ENCODE results near the gene DRGX. TPM values are rescaled to one million over a fixed set of nuclear protein-coding genes. Genes with fewer than 3 reads are reported as not detected.

DRGX gene
- total RNA-seq, 1 donor, result not detected

DNA sequence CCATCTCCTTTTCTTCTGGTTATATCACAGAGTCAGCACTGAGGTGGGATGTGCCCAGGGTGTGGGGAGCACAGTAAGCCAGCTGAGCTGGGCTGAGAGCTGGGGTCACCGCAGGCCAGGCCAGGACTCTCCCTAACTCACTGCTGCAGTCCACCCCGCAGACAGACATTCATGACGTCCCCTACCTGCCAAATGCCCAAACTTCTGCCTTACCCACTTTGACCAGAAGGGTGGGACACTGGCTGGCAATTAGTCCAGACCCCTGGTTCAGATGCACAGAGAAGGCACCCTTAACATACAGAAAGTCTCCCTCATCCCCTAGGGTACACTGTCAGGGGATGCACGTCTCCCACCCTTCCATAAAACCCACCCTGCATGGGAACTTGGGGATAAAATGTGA lies 2.1 kb downstream of the DRGX start:
- TF ChIP-seq, protein P1, sequence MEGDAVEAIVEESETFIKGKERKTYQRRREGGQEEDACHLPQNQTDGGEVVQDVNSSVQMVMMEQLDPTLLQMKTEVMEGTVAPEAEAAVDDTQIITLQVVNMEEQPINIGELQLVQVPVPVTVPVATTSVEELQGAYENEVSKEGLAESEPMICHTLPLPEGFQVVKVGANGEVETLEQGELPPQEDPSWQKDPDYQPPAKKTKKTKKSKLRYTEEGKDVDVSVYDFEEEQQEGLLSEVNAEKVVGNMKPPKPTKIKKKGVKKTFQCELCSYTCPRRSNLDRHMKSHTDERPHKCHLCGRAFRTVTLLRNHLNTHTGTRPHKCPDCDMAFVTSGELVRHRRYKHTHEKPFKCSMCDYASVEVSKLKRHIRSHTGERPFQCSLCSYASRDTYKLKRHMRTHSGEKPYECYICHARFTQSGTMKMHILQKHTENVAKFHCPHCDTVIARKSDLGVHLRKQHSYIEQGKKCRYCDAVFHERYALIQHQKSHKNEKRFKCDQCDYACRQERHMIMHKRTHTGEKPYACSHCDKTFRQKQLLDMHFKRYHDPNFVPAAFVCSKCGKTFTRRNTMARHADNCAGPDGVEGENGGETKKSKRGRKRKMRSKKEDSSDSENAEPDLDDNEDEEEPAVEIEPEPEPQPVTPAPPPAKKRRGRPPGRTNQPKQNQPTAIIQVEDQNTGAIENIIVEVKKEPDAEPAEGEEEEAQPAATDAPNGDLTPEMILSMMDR (IDR thresholded peaks at IDR 0.05; ENCODE audit: insufficient read depth, low read depth, low read length), result no peak
- no peak overlapping the region for H3K4me3 ChIP-seq (ENCODE audit: low read depth, low read length)
- DNase-seq (ENCODE audit: low read depth), result no peak

DNA sequence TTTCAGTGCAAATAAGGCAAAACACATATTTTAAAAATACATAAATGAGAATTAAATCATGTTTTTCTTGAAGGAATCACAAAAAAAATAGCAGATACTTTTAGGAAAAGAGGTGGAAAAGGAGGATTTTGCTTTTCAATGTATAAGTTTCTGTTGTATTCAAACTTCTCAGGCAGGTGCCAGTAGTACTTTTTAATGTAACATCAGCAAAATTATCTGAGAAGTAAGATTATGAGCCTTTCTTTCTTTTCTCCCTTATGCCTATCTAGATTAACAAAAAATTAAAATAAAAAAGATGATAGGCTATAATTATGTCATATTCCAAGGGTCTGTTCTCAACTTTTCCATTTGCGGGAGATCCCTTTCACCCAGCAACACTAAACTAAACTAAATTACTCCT lies 2.6 kb downstream of the DRGX start:
- DNase-seq (ENCODE audit: low read depth), result no peak
- TF ChIP-seq, protein P1 (IDR thresholded peaks at IDR 0.05; ENCODE audit: insufficient read depth, low read depth, low read length), result no peak
- no peak overlapping the region for H3K4me3 ChIP-seq (ENCODE audit: low read depth, low read length)

DNA sequence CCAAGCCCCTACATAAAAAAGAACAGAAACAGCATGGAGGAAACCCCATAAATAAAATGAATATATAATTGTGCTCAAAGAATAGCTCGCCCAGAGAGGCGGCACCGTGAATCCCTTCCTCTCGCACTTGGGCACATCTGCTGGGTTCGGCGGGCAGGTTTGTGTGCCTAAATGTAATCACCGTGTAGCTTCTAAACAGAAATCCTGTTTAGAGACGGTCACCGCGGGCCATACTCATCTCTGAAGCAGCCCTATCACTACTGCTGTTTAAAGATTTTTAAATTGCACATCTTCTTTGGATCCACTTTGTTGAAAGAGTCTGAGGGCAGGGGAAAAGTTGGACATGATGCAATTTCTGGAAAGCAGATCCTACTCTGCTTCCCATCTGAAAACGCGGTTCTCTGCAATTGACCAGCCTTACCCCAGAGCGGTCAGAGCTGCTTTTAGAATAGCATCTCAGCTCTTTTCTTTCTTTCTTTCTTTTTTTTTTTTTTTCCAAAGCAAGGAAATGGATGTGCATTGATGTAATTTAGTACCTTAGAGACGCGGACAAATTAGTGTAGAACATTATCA lies 6.4 kb downstream of the DRGX start:
- TF ChIP-seq, protein P1 (IDR thresholded peaks at IDR 0.05; ENCODE audit: insufficient read depth, low read depth, low read length), result no peak
- no peak for DNase-seq (ENCODE audit: low read depth)
- no peak overlapping the region for H3K4me3 ChIP-seq (ENCODE audit: low read depth, low read length)

DNA sequence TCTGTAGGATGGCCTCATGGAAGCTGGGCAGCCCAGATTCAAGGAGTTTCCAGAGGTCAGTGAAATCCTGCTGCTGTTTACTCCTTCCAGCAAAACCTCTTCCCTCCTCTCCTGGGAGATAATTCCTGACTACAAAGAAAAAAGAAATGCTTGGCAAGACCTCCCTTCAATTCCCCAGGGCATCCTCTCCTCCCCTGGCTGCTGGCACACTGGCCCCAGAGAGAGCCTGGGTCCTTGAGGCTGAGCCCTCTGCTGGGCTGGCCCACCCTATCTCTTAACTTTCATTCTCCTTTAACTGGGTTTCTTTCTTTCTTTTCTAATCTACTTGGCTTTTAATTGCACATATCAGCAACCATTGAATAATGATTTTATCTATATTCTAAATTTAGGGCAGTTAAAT lies 7.7 kb downstream of the DRGX start:
- DNase-seq (ENCODE audit: low read depth), result no peak
- TF ChIP-seq, protein P1 (IDR thresholded peaks at IDR 0.05; ENCODE audit: insufficient read depth, low read depth, low read length), result no peak

DNA sequence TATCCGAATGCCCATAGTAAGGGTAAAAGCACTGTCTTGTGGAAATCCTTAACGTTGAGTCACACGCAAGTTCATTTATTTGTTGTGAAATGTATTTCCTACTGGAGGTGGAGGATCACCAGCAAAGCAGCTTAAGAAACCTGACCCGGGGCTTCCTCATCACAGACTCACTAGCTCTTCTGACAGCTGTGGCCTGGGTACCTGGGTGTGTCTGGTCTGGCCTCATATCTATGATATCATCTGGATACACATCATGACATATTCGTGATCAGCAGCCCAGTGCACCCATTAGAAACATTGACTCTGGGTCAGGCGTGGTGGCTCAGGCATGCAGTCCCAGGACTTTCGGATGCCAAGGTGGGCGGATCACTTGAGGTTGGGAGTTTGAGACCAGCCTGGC lies 8.8 kb downstream of the DRGX start:
- TF ChIP-seq, protein P1 (IDR thresholded peaks at IDR 0.05; ENCODE audit: insufficient read depth, low read depth, low read length), result no peak
- H3K4me3 ChIP-seq (ENCODE audit: low read depth, low read length), result no peak overlapping the region
- DNase-seq (ENCODE audit: low read depth), result peak; percentile 66

More for the DNA sequence above, 7.7 kb downstream of the DRGX start:
- H3K4me3 ChIP-seq (ENCODE audit: low read depth, low read length), result no peak overlapping the region

DNA sequence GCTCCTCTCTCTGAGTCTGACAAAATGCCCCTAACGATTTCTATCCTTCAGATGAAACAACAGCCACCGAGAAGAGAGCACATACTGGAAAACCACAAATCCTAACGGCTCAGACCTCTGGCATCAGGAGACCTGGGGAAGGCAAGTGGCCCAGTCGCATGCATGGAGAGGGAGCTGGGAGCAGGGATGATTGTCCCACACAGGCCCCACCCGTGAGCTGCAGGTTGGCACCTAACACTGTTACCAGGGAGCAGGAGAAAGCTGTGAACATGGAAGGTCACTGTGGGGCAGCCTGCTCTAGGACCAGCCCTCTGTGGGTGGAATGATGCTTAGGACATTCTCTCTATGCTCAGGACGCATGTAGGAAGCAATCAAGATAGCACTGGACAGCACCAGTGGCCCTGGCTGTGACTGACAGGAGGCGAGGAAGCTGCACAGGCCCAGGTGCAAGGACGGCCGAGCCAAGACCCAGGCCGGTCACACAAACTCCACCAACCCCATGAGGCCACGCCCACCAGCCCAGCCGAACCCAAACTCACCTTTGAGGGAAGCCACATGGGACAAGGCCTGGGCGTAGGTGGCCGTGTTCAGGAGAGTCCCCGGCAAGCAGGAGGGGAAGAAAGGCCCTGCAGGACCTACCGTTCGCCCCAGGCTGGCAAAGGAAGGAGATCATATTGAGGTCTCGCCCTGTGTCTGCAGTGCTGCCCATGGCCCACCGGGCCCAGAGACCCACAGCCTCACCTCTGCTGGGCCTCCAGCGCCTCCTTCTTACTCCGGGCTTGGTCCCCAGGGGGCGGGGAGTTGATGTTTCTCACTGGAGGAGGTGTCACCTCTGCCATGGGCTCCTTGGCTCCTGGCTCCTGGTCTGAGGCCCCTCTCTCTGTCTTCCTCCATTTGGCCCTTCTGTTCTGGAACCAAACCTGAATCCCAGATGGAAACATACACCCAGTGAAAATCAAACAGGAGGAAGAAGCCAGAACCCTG lies 9.7 kb downstream of the DRGX start:
- no peak for DNase-seq (ENCODE audit: low read depth)
- TF ChIP-seq, protein P1 (IDR thresholded peaks at IDR 0.05; ENCODE audit: insufficient read depth, low read depth, low read length), result no peak
- no peak overlapping the region for H3K4me3 ChIP-seq (ENCODE audit: low read depth, low read length)

Measured in fibroblast of villous mesenchyme (primary cell).